ENCODE data around the gene TMEM107.

GRCh38 chr17:8144401-8145231, 31.6 kb downstream of the TMEM107 start:
- TF ChIP-seq, protein P1, sequence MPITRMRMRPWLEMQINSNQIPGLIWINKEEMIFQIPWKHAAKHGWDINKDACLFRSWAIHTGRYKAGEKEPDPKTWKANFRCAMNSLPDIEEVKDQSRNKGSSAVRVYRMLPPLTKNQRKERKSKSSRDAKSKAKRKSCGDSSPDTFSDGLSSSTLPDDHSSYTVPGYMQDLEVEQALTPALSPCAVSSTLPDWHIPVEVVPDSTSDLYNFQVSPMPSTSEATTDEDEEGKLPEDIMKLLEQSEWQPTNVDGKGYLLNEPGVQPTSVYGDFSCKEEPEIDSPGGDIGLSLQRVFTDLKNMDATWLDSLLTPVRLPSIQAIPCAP (CRISPR knock-in tag; IDR thresholded peaks at IDR 0.05) = no peak
- TF ChIP-seq CTCF (IDR thresholded peaks at IDR 0.05) = no peak
- TF ChIP-seq, protein P2, sequence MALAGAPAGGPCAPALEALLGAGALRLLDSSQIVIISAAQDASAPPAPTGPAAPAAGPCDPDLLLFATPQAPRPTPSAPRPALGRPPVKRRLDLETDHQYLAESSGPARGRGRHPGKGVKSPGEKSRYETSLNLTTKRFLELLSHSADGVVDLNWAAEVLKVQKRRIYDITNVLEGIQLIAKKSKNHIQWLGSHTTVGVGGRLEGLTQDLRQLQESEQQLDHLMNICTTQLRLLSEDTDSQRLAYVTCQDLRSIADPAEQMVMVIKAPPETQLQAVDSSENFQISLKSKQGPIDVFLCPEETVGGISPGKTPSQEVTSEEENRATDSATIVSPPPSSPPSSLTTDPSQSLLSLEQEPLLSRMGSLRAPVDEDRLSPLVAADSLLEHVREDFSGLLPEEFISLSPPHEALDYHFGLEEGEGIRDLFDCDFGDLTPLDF (CRISPR knock-in tag; IDR thresholded peaks at IDR 0.05) = no peak
- TF ChIP-seq FOXP4 (CRISPR knock-in tag; IDR thresholded peaks at IDR 0.05) = no peak
- TF ChIP-seq ARID4B (CRISPR knock-in tag; IDR thresholded peaks at IDR 0.05; ENCODE audit: borderline replicate concordance) = no peak
- no peak for TF ChIP-seq ZNF232 (CRISPR knock-in tag; IDR thresholded peaks at IDR 0.05)
- no peak for TF ChIP-seq ELF4 (CRISPR knock-in tag; IDR thresholded peaks at IDR 0.05; ENCODE audit: low read depth)
- TF ChIP-seq, protein P3, sequence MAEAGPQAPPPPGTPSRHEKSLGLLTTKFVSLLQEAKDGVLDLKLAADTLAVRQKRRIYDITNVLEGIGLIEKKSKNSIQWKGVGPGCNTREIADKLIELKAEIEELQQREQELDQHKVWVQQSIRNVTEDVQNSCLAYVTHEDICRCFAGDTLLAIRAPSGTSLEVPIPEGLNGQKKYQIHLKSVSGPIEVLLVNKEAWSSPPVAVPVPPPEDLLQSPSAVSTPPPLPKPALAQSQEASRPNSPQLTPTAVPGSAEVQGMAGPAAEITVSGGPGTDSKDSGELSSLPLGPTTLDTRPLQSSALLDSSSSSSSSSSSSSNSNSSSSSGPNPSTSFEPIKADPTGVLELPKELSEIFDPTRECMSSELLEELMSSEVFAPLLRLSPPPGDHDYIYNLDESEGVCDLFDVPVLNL (CRISPR knock-in tag; IDR thresholded peaks at IDR 0.05; ENCODE audit: borderline replicate concordance, low read depth) = no peak
- TF ChIP-seq NFATC4 (CRISPR knock-in tag; IDR thresholded peaks at IDR 0.05) = no peak
- TF ChIP-seq, protein P4, sequence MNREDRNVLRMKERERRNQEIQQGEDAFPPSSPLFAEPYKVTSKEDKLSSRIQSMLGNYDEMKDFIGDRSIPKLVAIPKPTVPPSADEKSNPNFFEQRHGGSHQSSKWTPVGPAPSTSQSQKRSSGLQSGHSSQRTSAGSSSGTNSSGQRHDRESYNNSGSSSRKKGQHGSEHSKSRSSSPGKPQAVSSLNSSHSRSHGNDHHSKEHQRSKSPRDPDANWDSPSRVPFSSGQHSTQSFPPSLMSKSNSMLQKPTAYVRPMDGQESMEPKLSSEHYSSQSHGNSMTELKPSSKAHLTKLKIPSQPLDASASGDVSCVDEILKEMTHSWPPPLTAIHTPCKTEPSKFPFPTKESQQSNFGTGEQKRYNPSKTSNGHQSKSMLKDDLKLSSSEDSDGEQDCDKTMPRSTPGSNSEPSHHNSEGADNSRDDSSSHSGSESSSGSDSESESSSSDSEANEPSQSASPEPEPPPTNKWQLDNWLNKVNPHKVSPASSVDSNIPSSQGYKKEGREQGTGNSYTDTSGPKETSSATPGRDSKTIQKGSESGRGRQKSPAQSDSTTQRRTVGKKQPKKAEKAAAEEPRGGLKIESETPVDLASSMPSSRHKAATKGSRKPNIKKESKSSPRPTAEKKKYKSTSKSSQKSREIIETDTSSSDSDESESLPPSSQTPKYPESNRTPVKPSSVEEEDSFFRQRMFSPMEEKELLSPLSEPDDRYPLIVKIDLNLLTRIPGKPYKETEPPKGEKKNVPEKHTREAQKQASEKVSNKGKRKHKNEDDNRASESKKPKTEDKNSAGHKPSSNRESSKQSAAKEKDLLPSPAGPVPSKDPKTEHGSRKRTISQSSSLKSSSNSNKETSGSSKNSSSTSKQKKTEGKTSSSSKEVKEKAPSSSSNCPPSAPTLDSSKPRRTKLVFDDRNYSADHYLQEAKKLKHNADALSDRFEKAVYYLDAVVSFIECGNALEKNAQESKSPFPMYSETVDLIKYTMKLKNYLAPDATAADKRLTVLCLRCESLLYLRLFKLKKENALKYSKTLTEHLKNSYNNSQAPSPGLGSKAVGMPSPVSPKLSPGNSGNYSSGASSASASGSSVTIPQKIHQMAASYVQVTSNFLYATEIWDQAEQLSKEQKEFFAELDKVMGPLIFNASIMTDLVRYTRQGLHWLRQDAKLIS (CRISPR knock-in tag; IDR thresholded peaks at IDR 0.05; ENCODE audit: borderline replicate concordance) = no peak

All from WTC11 (cell line).